22Rv1 (cell line): Measurements from ENCODE around the gene C1QC.

Source experiments
- H3K27ac ChIP-seq: fragments of 450-650 bp; 2 replicates; pipeline ENCODE4 v1.5.1; 2017
- CTCF ChIP-seq: fragments of 450-650 bp; IDR thresholded peaks from 2 replicates; pipeline ENCODE4 v1.5.1; 2017; ENCODE audit warnings: mild to moderate bottlenecking
- ZFX ChIP-seq: fragments of 450-650 bp; IDR thresholded peaks from 2 replicates; pipeline ENCODE4 v1.6.1; 2017; ENCODE audit warnings: antibody characterized with exemption, borderline replicate concordance

The C1QC gene

GRCh38 chr1:22696610-22697009 is 53.2 kb downstream of the C1QC start:
- H3K27ac ChIP-seq: no peak overlapping the region
- no peak for TF ChIP-seq ZFX
- TF ChIP-seq CTCF: no peak
